COLO829 (cell line): ENCODE measurements around the gene CUZD1.

Experiments used
- DNase-seq: peaks from one replicate; pipeline ENCODE4 v3.0.0; 2012; ENCODE audit warnings: low spot score

The CUZD1 gene

DNA sequence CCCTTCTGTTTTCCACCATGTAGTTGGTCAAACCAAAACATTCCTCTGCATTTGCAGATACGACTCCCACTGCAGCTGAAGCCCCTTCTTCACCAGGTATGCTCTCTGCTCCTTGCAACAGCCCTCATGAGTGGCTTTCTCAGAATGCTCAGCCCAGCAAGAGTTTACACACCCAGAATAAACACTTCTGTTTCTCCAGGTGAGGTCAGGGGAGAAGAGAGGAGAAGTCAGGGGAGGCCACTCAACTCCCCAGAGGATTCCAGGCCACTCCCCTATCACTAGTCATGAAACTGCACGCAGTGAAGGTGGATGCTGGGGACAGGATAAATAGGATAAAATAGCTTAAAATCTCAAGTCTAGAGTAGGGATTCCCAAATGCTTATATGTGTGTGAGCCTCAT is 31.2 kb downstream of the CUZD1 start:
- DNase-seq, result no peak

DNA sequence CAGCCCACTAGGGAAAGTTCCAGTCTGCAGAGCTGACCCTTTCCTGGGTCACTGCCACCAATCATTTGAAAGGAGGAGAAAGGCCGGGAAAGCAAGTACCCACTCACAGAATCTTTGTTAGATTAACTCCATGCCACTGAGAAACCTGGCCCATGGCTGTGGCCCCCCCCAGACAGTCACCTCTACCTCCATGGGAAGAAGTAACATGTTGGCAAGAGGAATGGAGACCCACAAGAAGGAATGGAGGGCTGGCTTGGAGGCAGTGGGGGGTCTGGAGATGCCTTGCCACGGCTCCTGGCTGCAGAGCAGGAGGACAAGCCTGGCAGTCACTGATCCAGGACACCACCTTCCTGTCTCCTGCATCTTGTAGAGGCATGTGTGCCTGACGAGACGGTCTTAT is 32.9 kb downstream of the CUZD1 start:
- DNase-seq, result no peak

DNA sequence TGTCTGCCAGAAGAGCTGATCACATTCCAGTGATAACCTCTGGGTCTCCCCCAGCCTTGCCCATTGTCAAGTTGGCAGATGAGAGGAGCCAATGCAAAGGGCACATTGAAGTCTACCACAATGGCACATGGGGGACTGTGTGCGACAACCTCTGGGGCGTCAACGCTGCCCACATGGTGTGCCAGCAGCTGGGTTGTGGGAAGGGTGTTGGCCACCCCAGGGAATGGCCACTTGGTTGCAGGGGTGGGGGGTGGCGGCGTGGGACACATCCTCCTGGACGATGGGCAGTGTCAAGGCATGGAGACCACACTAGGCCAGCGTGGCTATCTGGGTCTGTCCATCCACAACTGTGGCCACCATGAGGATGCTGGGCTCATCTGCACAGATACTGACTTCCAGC is 43.4 kb downstream of the CUZD1 start:
- DNase-seq, result no peak

DNA sequence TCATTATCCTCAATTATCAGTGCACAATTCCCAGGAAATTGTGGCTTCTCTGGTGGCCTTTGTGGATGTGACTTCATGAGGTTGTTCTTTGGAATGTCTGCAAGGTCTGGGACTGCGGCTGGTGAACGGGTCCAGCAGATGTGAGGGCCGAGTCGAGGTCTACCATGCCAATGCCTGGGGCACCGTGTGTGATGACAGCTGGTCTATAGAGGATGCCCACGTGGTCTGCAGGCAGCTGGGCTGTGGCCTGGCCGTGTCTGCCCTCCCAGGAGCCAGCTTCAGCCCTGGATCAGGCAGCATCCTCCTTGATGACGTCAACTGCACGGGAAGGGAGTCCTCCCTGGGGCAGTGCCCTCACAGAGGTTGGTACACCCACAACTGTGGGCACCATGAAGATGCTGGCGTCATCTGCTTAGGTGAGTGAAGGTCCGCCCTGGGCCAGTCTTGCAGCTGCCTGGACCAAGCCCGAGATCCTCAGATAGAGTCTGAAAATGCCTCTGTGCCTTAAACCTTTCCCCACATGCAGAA is 46.9 kb downstream of the CUZD1 start:
- no peak for DNase-seq

DNA sequence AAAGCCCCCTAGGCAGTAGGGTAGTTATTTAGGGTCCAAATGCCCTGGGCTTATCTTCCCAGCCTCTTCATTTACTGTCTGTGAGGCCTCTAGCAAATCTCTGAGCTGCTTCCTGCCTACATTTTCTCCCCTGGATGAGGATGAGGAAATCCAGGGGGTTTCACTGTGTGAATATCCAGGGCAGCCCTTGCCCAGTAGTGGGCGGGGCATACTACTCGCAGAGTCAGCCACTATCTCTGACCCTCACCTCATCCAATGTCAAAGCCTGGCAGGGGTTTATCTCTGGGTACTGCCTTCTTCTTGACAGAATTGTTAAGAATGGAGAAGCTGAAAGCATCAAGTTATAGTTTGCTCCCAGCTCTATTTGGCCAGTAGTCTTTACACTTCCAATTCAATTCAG is 48.9 kb downstream of the CUZD1 start:
- no peak for DNase-seq

DNA sequence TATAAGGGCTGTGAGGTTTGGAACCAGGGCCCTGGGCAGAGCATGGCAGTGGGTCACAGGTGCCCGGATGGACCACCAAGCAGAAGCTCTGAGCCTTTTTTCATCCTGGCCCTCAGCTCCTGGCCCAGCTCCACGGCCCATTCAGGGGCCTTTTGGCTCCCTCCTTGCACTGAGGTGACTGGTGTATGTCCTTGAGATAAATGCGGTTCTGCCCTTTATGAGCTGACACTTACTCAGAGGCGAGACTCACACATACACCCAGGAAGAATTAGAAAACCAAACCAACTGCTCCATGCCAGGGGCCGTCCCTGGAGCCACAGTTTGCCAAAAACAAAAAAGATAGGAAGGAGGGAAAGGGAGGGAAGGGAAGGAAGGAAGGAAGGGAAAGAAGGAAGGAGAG is 49.7 kb downstream of the CUZD1 start:
- no peak for DNase-seq

GRCh38 chr10:122786269-122786668 is 59.4 kb downstream of the CUZD1 start:
- DNase-seq, result peak; percentile 18

- DNase-seq, result no peak
These were observed 62.7 kb downstream of the CUZD1 start for GRCh38 chr10:122782911-122783310.
